ENCODE data around the gene ZFP62.

ZFP62 gene

GRCh38 chr5:180868960-180869359 lies 7.9 kb upstream of the ZFP62 start:
- DNase-seq (ENCODE audit: low read depth): peak; percentile 25

- no peak for DNase-seq (ENCODE audit: low read depth)
Measured at GRCh38 chr5:180866985-180867384, 5.9 kb upstream of the ZFP62 start.

GRCh38 chr5:180865981-180866695 lies 5.1 kb upstream of the ZFP62 start:
- no peak for DNase-seq (ENCODE audit: low read depth)

- DNase-seq (ENCODE audit: low read depth): no peak
Measured at GRCh38 chr5:180862645-180863044, 1.6 kb upstream of the ZFP62 start.

- DNase-seq (ENCODE audit: low read depth): peak; percentile 31
Measured at GRCh38 chr5:180860273-180860886, 696 bp downstream of the ZFP62 start.

GRCh38 chr5:180858586-180858985 lies 2.5 kb downstream of the ZFP62 start:
- no peak for DNase-seq (ENCODE audit: low read depth)

GRCh38 chr5:180853848-180854176 lies 7.3 kb downstream of the ZFP62 start:
- DNase-seq (ENCODE audit: low read depth): no peak

- DNase-seq (ENCODE audit: low read depth): no peak
Measured at GRCh38 chr5:180853121-180853847, 7.8 kb downstream of the ZFP62 start.

GRCh38 chr5:180852495-180852894 lies 8.6 kb downstream of the ZFP62 start:
- no peak for DNase-seq (ENCODE audit: low read depth)

GRCh38 chr5:180850434-180851078 lies 10.5 kb downstream of the ZFP62 start:
- DNase-seq (ENCODE audit: low read depth): no peak

GRCh38 chr5:180849827-180850226 lies 11.2 kb downstream of the ZFP62 start:
- DNase-seq (ENCODE audit: low read depth): no peak

- DNase-seq (ENCODE audit: low read depth): no peak
Measured at GRCh38 chr5:180848878-180849277, 12.2 kb downstream of the ZFP62 start.

- no peak for DNase-seq (ENCODE audit: low read depth)
Measured at GRCh38 chr5:180848265-180848664, 12.8 kb downstream of the ZFP62 start.

GRCh38 chr5:180847026-180847425 lies 14.1 kb downstream of the ZFP62 start:
- no peak for DNase-seq (ENCODE audit: low read depth)

- no peak for DNase-seq (ENCODE audit: low read depth)
Measured at GRCh38 chr5:180844858-180845257, 16.2 kb downstream of the ZFP62 start.

GRCh38 chr5:180844432-180844831 lies 16.6 kb downstream of the ZFP62 start:
- DNase-seq (ENCODE audit: low read depth): no peak

- DNase-seq (ENCODE audit: low read depth): no peak
Measured at GRCh38 chr5:180839935-180840334, 21.1 kb downstream of the ZFP62 start.

- no peak for DNase-seq (ENCODE audit: low read depth)
Measured at GRCh38 chr5:180839227-180839626, 21.8 kb downstream of the ZFP62 start.

GRCh38 chr5:180837478-180837877 lies 23.6 kb downstream of the ZFP62 start:
- DNase-seq (ENCODE audit: low read depth): no peak

- no peak for DNase-seq (ENCODE audit: low read depth)
Measured at GRCh38 chr5:180832638-180833068, 28.4 kb downstream of the ZFP62 start.

- DNase-seq (ENCODE audit: low read depth): peak; percentile 60
Measured at GRCh38 chr5:180831139-180832093, 29.7 kb downstream of the ZFP62 start.

Data from activated gamma-delta T cell treated with anti-CD3 and anti-CD28 coated beads, Interleukin-2, amount 50 U/mL, for 16 hours (primary cell).